Aorta (tissue), 5 donors: Measurements from ENCODE around the gene PCBP3. TPM values are rescaled to one million over a fixed set of nuclear protein-coding genes. Genes with fewer than 3 reads are reported as not detected.

Experiments used
- ATAC-seq: fragments of 200-7000 bp; cut with Tn5 transposase; one replicate; pipeline ENCODE4 v1.9.1; 2022; ENCODE audit warnings: moderate library complexity; ENCODE audit not compliant: low FRiP score
- DNase-seq, 2 donors: peaks; one replicate each; pipeline ENCODE4 v3.0.0-alpha.2; 2020
- H3K27ac ChIP-seq, 2 donors: one replicate each; pipeline ENCODE4 v1.5.1; 2013; ENCODE audit warnings: low read length in 2 of 2, mild to moderate bottlenecking in 2 of 2, moderate library complexity in 2 of 2, control low read depth in 1 of 2, inconsistent platforms in 1 of 2, low read depth in 1 of 2
- H3K27me3 ChIP-seq, 2 donors: one replicate each; pipeline ENCODE4 v1.6.1; 2013; ENCODE audit warnings: control low read depth in 1 of 2, low read length in 1 of 2, mild to moderate bottlenecking in 1 of 2, moderate library complexity in 1 of 2; ENCODE audit not compliant: insufficient read depth in 2 of 2, control insufficient read depth in 1 of 2
- H3K36me3 ChIP-seq, 2 donors: one replicate each; pipeline ENCODE4 v1.6.1; 2013; ENCODE audit warnings: control low read depth in 1 of 2, low read length in 1 of 2, mild to moderate bottlenecking in 1 of 2; ENCODE audit not compliant: insufficient read depth in 2 of 2, control insufficient read depth in 1 of 2
- H3K4me1 ChIP-seq, 2 donors: one replicate each; pipeline ENCODE4 v1.6.1; 2013; ENCODE audit warnings: low read length in 2 of 2, control low read depth in 1 of 2, mild to moderate bottlenecking in 1 of 2, moderate library complexity in 1 of 2; ENCODE audit not compliant: insufficient read depth in 2 of 2, control insufficient read depth in 1 of 2
- H3K4me3 ChIP-seq, 2 donors: one replicate each; pipeline ENCODE4 v1.5.1; 2013; ENCODE audit warnings: low read length in 2 of 2, control low read depth in 1 of 2, mild to moderate bottlenecking in 1 of 2
- H3K9me3 ChIP-seq: one replicate; pipeline ENCODE4 v1.6.1; 2013; ENCODE audit warnings: mild to moderate bottlenecking, low read length; ENCODE audit not compliant: control insufficient read depth
- WGBS, 2 donors: extraction: QIAGEN DNeasy Blood & Tissue Kit; methylation state at CpG; one replicate each; pipeline ENCODE4 v1.1.7; 2013; 5-methylcytosine and 5-hydroxymethylcytosine counted together
- intact Hi-C, 2 donors: fragments of 100-400 bp; cut with DNase I; formaldehyde crosslinking; loops; one replicate each; pipeline versions ENCODE4 v1.14.2 to v1.15.0; 2022
- long read RNA-seq, 2 donors: library from polyadenylated mRNA; unstranded; transcript quantifications; one replicate each; pipeline ENCODE4 v2.0.0, GENCODE V29; 2020 to 2021
- polyA plus RNA-seq, 2 donors: library from polyadenylated mRNA; stranded (reverse); fragments of 200-250 nt; gene quantifications; one replicate each; pipeline ENCODE4 v1.2.3, GENCODE V29; 2013
- total RNA-seq, 2 donors: library from RNA; stranded (reverse); fragmentation: NEBNext Ultra II Directional; extraction: Animal tissue kit (Norgen Biotek cat#: 25700); gene quantifications; one replicate each; pipeline ENCODE4 v1.2.1, GENCODE V29; 2021
- donor health status: healthy with polysubstance abuse.
- donor health status: Bipolar disorder and iron deficiency.
- donor health status: DM: no; HTN: no; CAD: no.
- donor health status: DM: no; HTN: no; CAD: no.
- donor health status: DM: yes; HTN: yes; CAD: no.

The PCBP3 gene
- total RNA-seq (10 to 100 TPM in 1 of 2 donors, 1 to 10 TPM in 1; 7.0 to 15.0 TPM), polyA plus RNA-seq (1 to 10 TPM in 1 of 2 donors, not detected in 1; 3.6 TPM)
- long read RNA-seq, donor 1, partial matches to known transcripts: 0 of 20 reads
- long read RNA-seq, donor 1, other reads (novel, unspliced or antisense): 18 of 20 reads
- long read RNA-seq, donor 2, partial matches to known transcripts: 0 of 6 reads
- long read RNA-seq, donor 2, other reads (novel, unspliced or antisense): 6 of 6 reads

GRCh38 chr21:45643021-45643980, at the start of gene PCBP3:
Gene PCBP3 (plus strand): TSS chr21:45643725. CDS start chr21:45850086, 206,361 bp downstream.
- intact Hi-C loops: no loop called here

GRCh38 chr21:45594721-45595489, 48.6 kb upstream of the PCBP3 start:
- Histone ChIP-seq H3K36me3 (no peaks in the 10 kb centered on the region), H3K4me1 (no peaks in the 10 kb centered on the region), H3K9me3 (no peaks in the 10 kb centered on the region), H3K27me3 (no peaks in the 10 kb centered on the region), H3K27ac (no peak overlapping the region), H3K4me3 (no peak overlapping the region)
- DNase-seq: peak; percentile 31 to 43
- ATAC-seq: no peak
- intact Hi-C loops: loop anchor here in 1 of 2 donors (5.0 kb wide), 1 partner anchor 303 kb away; no protein-coding TSS in a partner anchor
- 76 to 79% methylated on average over 17 of the region's 17 CpGs for WGBS, 2 donors

More at GRCh38 chr21:45643021-45643980, at the start of gene PCBP3:
- Histone ChIP-seq H3K36me3 (no peaks in the 10 kb centered on the region), H3K27me3 (no peaks in the 10 kb centered on the region), H3K4me3 (peak within 1 kb of the TSS; percentile 56 to 67), H3K27ac (no peak within 1 kb of the TSS), H3K9me3 (no peaks in the 10 kb centered on the region), H3K4me1 (no peaks in the 10 kb centered on the region)
- DNase-seq: peak; percentile 97
- ATAC-seq: peak; percentile 92
- WGBS, 2 donors: 1 to 2% methylated on average over 83 to 120 of the region's 120 CpGs

- DNase-seq: peak; percentile 35 to 64
- H3K36me3 ChIP-seq: no peaks in the 10 kb centered on the region
- no peaks in the 10 kb centered on the region for H3K27me3 ChIP-seq
- intact Hi-C loops: loop anchor here in 1 of 2 donors (2.0 to 5.0 kb wide), 2 partner anchors 39 to 303 kb away; no protein-coding TSS in a partner anchor
- no peak for ATAC-seq
- no peaks in the 10 kb centered on the region for H3K9me3 ChIP-seq
- no peak overlapping the region for H3K27ac ChIP-seq
- H3K4me1 ChIP-seq: no peaks in the 10 kb centered on the region
- H3K4me3 ChIP-seq: no peak overlapping the region
- WGBS, 2 donors: 83 to 85% methylated on average over 16 of the region's 16 CpGs
Observed at GRCh38 chr21:45595574-45596295, 47.8 kb upstream of the PCBP3 start.

DNA sequence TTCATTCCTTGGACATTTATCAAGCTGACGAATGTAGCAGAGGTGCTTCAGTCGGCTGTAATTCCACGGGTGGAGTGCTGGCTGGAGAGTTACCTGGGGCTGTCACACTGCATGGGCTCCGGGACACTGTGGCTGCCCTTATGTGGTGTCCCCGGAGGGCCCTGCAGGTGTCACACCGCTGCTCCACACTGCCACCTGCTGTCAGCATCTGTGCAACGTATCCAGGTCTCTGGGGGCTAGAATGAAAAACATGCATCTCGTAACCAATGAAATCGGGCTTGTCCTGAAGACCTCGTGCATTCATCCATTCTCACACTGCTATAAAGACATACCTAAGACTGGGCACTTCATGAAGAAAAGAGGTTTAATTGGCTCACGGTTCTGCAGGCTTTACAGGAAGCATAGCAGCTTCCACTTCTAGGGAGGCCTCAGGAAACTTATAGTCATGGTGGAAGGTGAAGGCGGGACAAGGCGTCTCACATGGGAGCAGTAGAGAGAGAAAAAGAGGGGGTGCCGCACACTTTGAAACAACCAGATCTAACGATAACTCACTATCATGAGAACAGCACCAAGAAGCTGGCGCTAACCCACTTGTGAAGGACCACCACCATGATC, 46.7 kb upstream of the PCBP3 start:
- ATAC-seq: peak; percentile 75
- 35 to 37% methylated on average over 16 of the region's 16 CpGs for WGBS, 2 donors

GRCh38 chr21:45598109-45598508, 45.4 kb upstream of the PCBP3 start:
- no peaks in the 10 kb centered on the region for H3K27me3 ChIP-seq
- WGBS, 2 donors: 61 to 69% methylated on average over 7 of the region's 7 CpGs
- no peaks in the 10 kb centered on the region for H3K36me3 ChIP-seq
- ATAC-seq (no peak), DNase-seq (peak; percentile 34 to 43)
- H3K9me3 ChIP-seq: no peaks in the 10 kb centered on the region
- H3K4me1 ChIP-seq: no peaks in the 10 kb centered on the region
- H3K4me3 ChIP-seq: no peak overlapping the region
- H3K27ac ChIP-seq: no peak overlapping the region
- intact Hi-C loops: loop anchor here in 1 of 2 donors (5.0 kb wide), 1 partner anchor 306 kb away; no protein-coding TSS in a partner anchor

More for the DNA sequence above, 46.7 kb upstream of the PCBP3 start:
- Histone ChIP-seq H3K27ac (no peak overlapping the region), H3K27me3 (no peaks in the 10 kb centered on the region), H3K36me3 (no peaks in the 10 kb centered on the region), H3K4me1 (no peaks in the 10 kb centered on the region), H3K4me3 (no peak overlapping the region), H3K9me3 (no peaks in the 10 kb centered on the region)
- intact Hi-C loops: loop anchor here in 1 of 2 donors (2.0 to 5.0 kb wide), 2 partner anchors 40 to 305 kb away; no protein-coding TSS in a partner anchor
- peak; percentile 79 to 87 for DNase-seq

DNA sequence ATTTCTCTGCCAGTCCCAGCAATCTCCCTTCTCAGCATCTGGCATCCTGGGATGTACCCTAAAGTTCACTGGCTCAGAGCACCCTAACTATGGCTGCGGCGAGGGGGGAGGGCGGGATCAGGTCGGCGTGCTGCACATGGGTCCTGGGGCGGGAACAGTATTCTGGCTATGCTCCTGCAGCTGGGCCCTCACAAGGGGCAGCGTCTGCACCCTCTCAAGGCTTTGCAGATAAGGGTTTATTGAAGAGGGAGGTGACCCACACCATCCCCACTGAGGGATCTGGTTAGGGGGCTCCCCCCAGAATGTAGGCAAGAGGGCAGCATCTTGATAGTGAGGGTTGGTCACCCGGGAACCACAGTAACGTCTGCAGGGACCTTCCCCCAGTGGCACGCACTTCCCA, 44.9 kb upstream of the PCBP3 start:
- DNase-seq: peak in 1 of 2 donors; percentile 48
- no peak for ATAC-seq
- WGBS, 2 donors: 78 to 79% methylated on average over 10 of the region's 10 CpGs
- Histone ChIP-seq H3K27ac (no peak overlapping the region), H3K36me3 (no peaks in the 10 kb centered on the region), H3K9me3 (no peaks in the 10 kb centered on the region), H3K4me1 (no peaks in the 10 kb centered on the region), H3K4me3 (no peak overlapping the region), H3K27me3 (no peaks in the 10 kb centered on the region)
- intact Hi-C loops: loop anchor here in 1 of 2 donors (5.0 kb wide), 1 partner anchor 306 kb away; no protein-coding TSS in a partner anchor

- DNase-seq: peak; percentile 19 to 50
- Histone ChIP-seq H3K36me3 (no peaks in the 10 kb centered on the region), H3K9me3 (no peaks in the 10 kb centered on the region), H3K27me3 (no peaks in the 10 kb centered on the region), H3K27ac (no peak overlapping the region), H3K4me1 (no peaks in the 10 kb centered on the region), H3K4me3 (no peak overlapping the region)
- intact Hi-C loops: loop anchor here in 1 of 2 donors (5.0 kb wide), 1 partner anchor 307 kb away; no protein-coding TSS in a partner anchor
- no peak for ATAC-seq
- 87 to 88% methylated on average over 14 of the region's 14 CpGs for WGBS, 2 donors
Observed at GRCh38 chr21:45599146-45599581, 44.4 kb upstream of the PCBP3 start.
